ENCODE data around the gene TESK2.
"Not testable (repeated sequence)": the region's sequence is repeated elsewhere in the genome, so short reads cannot be mapped to it uniquely, and the experiment has no call there.

TESK2 gene

DNA sequence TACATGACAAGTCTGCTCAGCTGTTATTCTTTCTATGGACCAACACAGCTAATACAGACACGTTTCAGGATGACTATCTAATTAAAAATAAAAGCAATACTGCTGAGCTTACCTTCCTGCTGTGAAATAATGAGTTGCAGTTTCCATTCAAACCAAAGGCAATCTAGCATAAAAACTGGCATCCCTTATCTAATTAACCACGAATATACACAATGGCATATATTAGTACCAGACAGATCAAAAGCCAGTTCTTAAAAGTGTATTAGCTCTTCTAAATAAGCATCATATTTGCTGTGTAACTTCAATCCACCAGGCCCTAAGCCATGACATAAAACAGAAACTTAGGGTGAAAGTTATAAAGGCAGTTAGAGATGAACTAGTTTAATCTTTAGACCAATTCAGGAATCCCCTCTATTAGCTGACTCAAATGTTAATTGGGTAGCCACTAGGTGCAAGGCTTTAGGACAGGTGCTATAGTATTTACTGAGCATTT, 20.6 kb downstream of the TESK2 start:
- no peaks in the 10 kb centered on the region for H3K9me2 ChIP-seq (replicated peaks; ENCODE audit: low read depth, low read length)
- H3K4me1 ChIP-seq (ENCODE audit: insufficient read depth, low read length, poor library complexity, severe bottlenecking): no peaks in the 10 kb centered on the region
- H3K9ac ChIP-seq (ENCODE audit: low read depth, low read length, poor library complexity, severe bottlenecking): no peak overlapping the region
- H3K79me2 ChIP-seq (ENCODE audit: insufficient read depth, low read length): no peaks in the 10 kb centered on the region
- no peaks in the 10 kb centered on the region for H3F3A ChIP-seq (ENCODE audit: low read depth)
- no peaks in the 10 kb centered on the region for H4K20me1 ChIP-seq (ENCODE audit: insufficient read depth, low read length, poor library complexity, severe bottlenecking)
- H3K9me3 ChIP-seq (ENCODE audit: insufficient read depth, low read depth, low read length): no peaks in the 10 kb centered on the region
- H2AFZ ChIP-seq (ENCODE audit: low read length): no peak overlapping the region
- no peak for TF ChIP-seq EZH2phosphoT487 (IDR thresholded peaks at IDR 0.05; ENCODE audit: borderline replicate concordance)
- TF ChIP-seq CTCF (conservative IDR thresholded peaks at IDR 0.05; ENCODE audit: low read length): no peak
- H3K36me3 ChIP-seq (ENCODE audit: insufficient read depth, low read length): no peaks in the 10 kb centered on the region
- no peaks in the 10 kb centered on the region for H3K27me3 ChIP-seq (ENCODE audit: insufficient read depth, low read length, poor library complexity, severe bottlenecking)
- H3K4me3 ChIP-seq (ENCODE audit: low read length, poor library complexity, severe bottlenecking): no peak overlapping the region
- no peak overlapping the region for H3K4me2 ChIP-seq (ENCODE audit: low read depth, low read length, poor library complexity, severe bottlenecking)

DNA sequence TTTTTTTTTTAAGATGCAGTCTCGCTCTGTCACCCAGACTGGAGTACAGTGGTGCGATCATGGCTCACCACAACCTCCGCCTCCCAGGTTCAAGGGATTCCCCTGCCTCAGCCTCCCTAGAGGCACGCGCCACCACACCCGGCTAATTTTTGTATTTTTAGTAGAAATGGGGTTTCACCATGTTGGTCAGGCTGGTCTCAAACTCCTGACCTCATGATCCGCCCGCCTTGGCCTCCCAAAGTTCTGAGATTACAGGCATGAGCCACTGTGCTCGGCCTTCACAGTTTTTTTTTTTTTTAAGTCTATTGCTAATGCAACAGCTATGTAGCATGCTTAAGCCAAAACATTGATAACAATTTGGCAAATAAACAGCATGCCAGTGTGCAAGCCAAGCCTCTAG, 23.6 kb downstream of the TESK2 start:
- H2AFZ ChIP-seq (ENCODE audit: low read length); H3K9ac ChIP-seq (ENCODE audit: low read depth, low read length, poor library complexity, severe bottlenecking): not testable (repeated sequence)

DNA sequence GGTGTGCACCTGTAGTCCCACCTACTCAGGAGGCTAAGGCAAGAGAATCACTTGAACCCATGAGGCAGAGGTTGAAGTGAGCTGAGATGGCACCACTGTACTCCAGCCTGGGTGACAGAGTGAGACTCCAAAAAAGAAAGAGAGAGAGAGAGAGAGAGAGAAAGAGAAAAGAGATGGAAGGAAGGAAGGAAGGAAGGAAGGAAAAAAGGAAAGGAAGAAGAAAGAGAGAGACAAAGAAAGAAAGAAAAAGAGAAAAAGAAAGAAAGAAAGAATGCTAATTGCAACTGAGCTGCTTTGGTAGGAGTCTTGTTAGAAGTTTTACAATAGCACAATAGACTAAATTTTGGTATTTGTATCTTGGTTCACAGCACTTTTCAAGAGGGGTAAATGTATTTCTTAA, 25.7 kb downstream of the TESK2 start:
- no peaks in the 10 kb centered on the region for H3K36me3 ChIP-seq (ENCODE audit: insufficient read depth, low read length)
- no peak overlapping the region for H3K4me2 ChIP-seq (ENCODE audit: low read depth, low read length, poor library complexity, severe bottlenecking)
- no peaks in the 10 kb centered on the region for H3K27me3 ChIP-seq (ENCODE audit: insufficient read depth, low read length, poor library complexity, severe bottlenecking)
- no peak for TF ChIP-seq EZH2phosphoT487 (IDR thresholded peaks at IDR 0.05; ENCODE audit: borderline replicate concordance)
- no peak for TF ChIP-seq CTCF (conservative IDR thresholded peaks at IDR 0.05; ENCODE audit: low read length)
- H2AFZ ChIP-seq (ENCODE audit: low read length): no peak overlapping the region
- H3K9me3 ChIP-seq (ENCODE audit: insufficient read depth, low read depth, low read length): no peaks in the 10 kb centered on the region
- H3F3A ChIP-seq (ENCODE audit: low read depth): no peaks in the 10 kb centered on the region
- no peaks in the 10 kb centered on the region for H3K9me2 ChIP-seq (replicated peaks; ENCODE audit: low read depth, low read length)
- no peaks in the 10 kb centered on the region for H4K20me1 ChIP-seq (ENCODE audit: insufficient read depth, low read length, poor library complexity, severe bottlenecking)
- H3K9ac ChIP-seq (ENCODE audit: low read depth, low read length, poor library complexity, severe bottlenecking): no peak overlapping the region
- no peak overlapping the region for H3K4me3 ChIP-seq (ENCODE audit: low read length, poor library complexity, severe bottlenecking)
- H3K79me2 ChIP-seq (ENCODE audit: insufficient read depth, low read length): no peaks in the 10 kb centered on the region
- H3K4me1 ChIP-seq (ENCODE audit: insufficient read depth, low read length, poor library complexity, severe bottlenecking): no peaks in the 10 kb centered on the region

More for the DNA sequence above, 23.6 kb downstream of the TESK2 start:
- H3K27me3 ChIP-seq (ENCODE audit: insufficient read depth, low read length, poor library complexity, severe bottlenecking); H3K4me2 ChIP-seq (ENCODE audit: low read depth, low read length, poor library complexity, severe bottlenecking); H3K9me2 ChIP-seq (replicated peaks; ENCODE audit: low read depth, low read length); H3K4me3 ChIP-seq (ENCODE audit: low read length, poor library complexity, severe bottlenecking); H3K79me2 ChIP-seq (ENCODE audit: insufficient read depth, low read length); H3F3A ChIP-seq (ENCODE audit: low read depth); H3K4me1 ChIP-seq (ENCODE audit: insufficient read depth, low read length, poor library complexity, severe bottlenecking); H3K36me3 ChIP-seq (ENCODE audit: insufficient read depth, low read length); H4K20me1 ChIP-seq (ENCODE audit: insufficient read depth, low read length, poor library complexity, severe bottlenecking); H3K9me3 ChIP-seq (ENCODE audit: insufficient read depth, low read depth, low read length): not testable (repeated sequence)

DNA sequence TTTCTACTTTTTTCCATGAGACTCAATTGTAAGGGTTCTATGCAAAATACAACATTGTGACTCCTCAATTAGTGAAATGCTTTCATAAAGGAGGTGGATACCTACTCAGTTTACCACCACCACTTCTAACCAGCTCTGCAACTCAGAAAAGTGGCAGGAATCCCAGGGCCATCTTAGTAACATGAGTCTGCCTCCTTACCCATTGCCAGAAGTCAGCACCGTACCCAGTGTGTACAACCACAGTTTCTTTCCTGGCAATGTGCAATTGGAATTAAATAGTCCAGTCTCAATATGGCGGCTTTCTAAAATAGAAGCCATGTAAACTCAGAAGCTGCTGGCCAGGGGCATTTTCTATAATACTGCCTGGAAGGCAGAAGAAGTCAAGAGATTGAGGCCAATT, 32.1 kb downstream of the TESK2 start:
- Histone ChIP-seq H3K4me1 (ENCODE audit: insufficient read depth, low read length, poor library complexity, severe bottlenecking) (no peaks in the 10 kb centered on the region), H3K9me3 (ENCODE audit: insufficient read depth, low read depth, low read length) (no peaks in the 10 kb centered on the region), H2AFZ (ENCODE audit: low read length) (no peak overlapping the region), H3K9ac (ENCODE audit: low read depth, low read length, poor library complexity, severe bottlenecking) (no peak overlapping the region), H3K4me3 (ENCODE audit: low read length, poor library complexity, severe bottlenecking) (no peak overlapping the region), H4K20me1 (ENCODE audit: insufficient read depth, low read length, poor library complexity, severe bottlenecking) (no peaks in the 10 kb centered on the region), H3K79me2 (ENCODE audit: insufficient read depth, low read length) (no peaks in the 10 kb centered on the region), H3K36me3 (ENCODE audit: insufficient read depth, low read length) (no peaks in the 10 kb centered on the region), H3K9me2 (replicated peaks; ENCODE audit: low read depth, low read length) (no peaks in the 10 kb centered on the region), H3K27me3 (ENCODE audit: insufficient read depth, low read length, poor library complexity, severe bottlenecking) (no peaks in the 10 kb centered on the region), H3K4me2 (ENCODE audit: low read depth, low read length, poor library complexity, severe bottlenecking) (no peak overlapping the region), H3F3A (ENCODE audit: low read depth) (no peaks in the 10 kb centered on the region)
- TF ChIP-seq EZH2phosphoT487 (IDR thresholded peaks at IDR 0.05; ENCODE audit: borderline replicate concordance): no peak
- no peak for TF ChIP-seq CTCF (conservative IDR thresholded peaks at IDR 0.05; ENCODE audit: low read length)
